ENCODE data around the gene ALG1.
"Not testable (repeated sequence)": the region's sequence is repeated elsewhere in the genome, so short reads cannot be mapped to it uniquely, and the experiment has no call there.

DNA sequence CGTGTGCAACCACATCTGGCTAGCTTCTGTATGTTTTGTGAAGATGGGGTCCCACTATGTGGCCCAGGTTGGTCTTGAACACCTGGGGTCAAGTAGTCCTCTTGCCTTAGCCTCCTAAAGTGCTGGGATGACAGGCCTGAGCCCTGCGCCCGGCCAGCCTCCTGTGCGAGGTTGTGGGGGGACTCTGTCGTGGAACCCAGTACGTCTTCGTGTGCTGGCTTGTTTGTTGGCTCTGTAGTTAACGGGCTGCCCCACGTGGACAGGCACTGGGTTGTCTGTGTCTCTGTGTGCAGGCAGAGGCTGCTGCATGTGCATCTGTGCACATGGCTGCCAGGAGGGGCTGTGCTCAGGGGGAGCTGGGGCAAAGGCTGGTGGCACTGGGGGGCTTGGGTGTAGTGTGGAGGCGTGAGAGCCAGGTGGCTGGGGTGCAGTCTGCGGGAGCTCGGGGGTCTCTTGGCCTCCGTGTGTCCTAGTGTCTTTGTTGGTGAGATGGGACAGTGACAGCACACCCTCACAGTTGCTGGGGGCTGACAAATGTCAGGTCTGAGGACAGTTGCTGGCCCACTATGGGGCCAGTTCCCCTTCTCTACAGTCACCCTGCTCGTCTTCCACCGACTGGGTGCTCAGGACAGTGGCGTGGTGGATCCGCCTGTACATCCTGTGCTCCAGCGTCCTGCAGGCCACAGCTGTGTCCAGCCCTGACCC, 16.6 kb downstream of the ALG1 start:
- not testable (repeated sequence) for TF ChIP-seq CTCF (IDR thresholded peaks at IDR 0.05 in 4 of 5, conservative IDR thresholded peaks at IDR 0.05 in 1 of 5); POLR2A (IDR thresholded peaks at IDR 0.05)
